Keratinocyte (primary cell): ENCODE measurements around the gene FMN1. TPM values are rescaled to one million over a fixed set of nuclear protein-coding genes. Genes with fewer than 3 reads are reported as not detected.

Experiments used
- DNase-seq: peaks from one replicate; pipeline ENCODE4 v3.0.0-alpha.2; 2011; ENCODE audit warnings: low read depth, missing footprints, low spot score
- FAIRE-seq: peaks from 2 replicates; lab custom pipeline; 2011; peaks lifted over from hg19 to GRCh38; lab: Jason Lieb, UNC
- H2AFZ ChIP-seq: 2 replicates; pipeline ENCODE4 v1.6.0; 2012; ENCODE audit warnings: low read length, control low read depth, inconsistent platforms; ENCODE audit not compliant: control insufficient read depth
- H3K27ac ChIP-seq: 2 replicates; pipeline ENCODE4 v1.5.1; 2011; ENCODE audit warnings: low read length; ENCODE audit not compliant: control insufficient read depth, insufficient read depth
- H3K27me3 ChIP-seq: 3 replicates; pipeline ENCODE4 v1.6.0; 2011; ENCODE audit warnings: low read length; ENCODE audit not compliant: control insufficient read depth, insufficient read depth; ENCODE audit errors: extremely low read depth
- H3K36me3 ChIP-seq, 2 experiments: 2 replicates in 1 of 2; 3 replicates in 1 of 2; pipeline ENCODE4 v1.5.1; 2011; ENCODE audit warnings: low read length in 2 of 2, mild to moderate bottlenecking in 1 of 2; ENCODE audit not compliant: control insufficient read depth in 2 of 2, insufficient read depth in 2 of 2; ENCODE audit errors: extremely low read depth in 1 of 2
- H3K4me1 ChIP-seq: 3 replicates; pipeline ENCODE4 v1.5.1; 2011; ENCODE audit warnings: low read length; ENCODE audit not compliant: control insufficient read depth, insufficient read depth; ENCODE audit errors: extremely low read depth
- H3K4me2 ChIP-seq: 3 replicates; pipeline ENCODE4 v1.6.0; 2011; ENCODE audit warnings: low read depth, low read length; ENCODE audit not compliant: control insufficient read depth, insufficient read depth; ENCODE audit errors: extremely low read depth
- H3K4me3 ChIP-seq, 3 experiments: fragments of 200-600 bp in 1 of 3; sonication (generic) in 1 of 3; 2 replicates in 2 of 3; 3 replicates in 1 of 3; pipeline ENCODE4 v1.5.1; 2011 to 2016; ENCODE audit warnings: low read length in 3 of 3, mild to moderate bottlenecking in 3 of 3, control low read depth in 2 of 3, inconsistent platforms in 1 of 3, low read depth in 1 of 3, mixed read lengths in 1 of 3, mixed run types in 1 of 3, moderate library complexity in 1 of 3; ENCODE audit not compliant: control insufficient read depth in 2 of 3, insufficient read depth in 2 of 3; ENCODE audit errors: extremely low read depth in 1 of 3
- H3K79me2 ChIP-seq: 2 replicates; pipeline ENCODE4 v1.6.0; 2012; ENCODE audit warnings: low read length; ENCODE audit not compliant: control insufficient read depth, insufficient read depth
- H3K9ac ChIP-seq: 3 replicates; pipeline ENCODE4 v1.6.0; 2011; ENCODE audit warnings: low read length; ENCODE audit not compliant: control insufficient read depth, insufficient read depth; ENCODE audit errors: extremely low read depth
- H3K9me1 ChIP-seq: 3 replicates; pipeline ENCODE4 v1.6.0; 2011; ENCODE audit warnings: low read length; ENCODE audit not compliant: control insufficient read depth, insufficient read depth; ENCODE audit errors: extremely low read depth
- H3K9me3 ChIP-seq: 2 replicates; pipeline ENCODE4 v1.5.1; 2012; ENCODE audit warnings: low read depth, low read length; ENCODE audit not compliant: control insufficient read depth
- H4K20me1 ChIP-seq: 3 replicates; pipeline ENCODE4 v1.6.0; 2011; ENCODE audit warnings: low read length; ENCODE audit not compliant: control insufficient read depth, insufficient read depth; ENCODE audit errors: extremely low read depth
- CTCF ChIP-seq, 3 experiments: IDR thresholded peaks in 1 of 3; conservative IDR thresholded peaks in 1 of 3; optimal IDR thresholded peaks in 1 of 3; 2 replicates in 2 of 3; 3 replicates in 1 of 3; pipeline versions ENCODE3 to v1.5.1; 2011; ENCODE audit warnings: low read length in 3 of 3, mild to moderate bottlenecking in 3 of 3, moderate library complexity in 2 of 3, control low read depth in 1 of 3, inconsistent platforms in 1 of 3; ENCODE audit not compliant: insufficient read depth in 2 of 3; ENCODE audit errors: extremely low read depth in 1 of 3
- EZH2 ChIP-seq: IDR thresholded peaks from one replicate; pipeline ENCODE4 v1.6.1; 2012; ENCODE audit warnings: inconsistent platforms, mild to moderate bottlenecking, low read length, moderate library complexity
- dilution Hi-C: fragments of 300-500 bp; cut with MboI; formaldehyde crosslinking; loops from one replicate; pipeline ENCODE4 v1.7.0; 2020; ENCODE audit warnings: low sequenced_read_pairs; ENCODE audit not compliant: extremely low pct_ligation_motif_present
- polyA plus RNA-seq, 5 experiments: library from polyadenylated mRNA; depleted of rRNA in 3 of 5; stranded (reverse) in 3 of 5; stranded (forward) in 1 of 5; unstranded in 1 of 5; fragments of >200 nt; gene quantifications; 1 replicate in 1 of 5; 2 replicates in 3 of 5; 3 replicates in 1 of 5; pipeline versions ENCODE4 v1.2.1 to v1.2.3, GENCODE V29; 2011 to 2012; ENCODE audit warnings: missing spikeins in 2 of 5, low read depth in 1 of 5, low replicate concordance in 1 of 5

FMN1 gene
- polyA plus RNA-seq, 1 donor (not counting 4 experiments of a cell fraction or from before 2014, with no cell fraction given) = 0.71 TPM

GRCh38 chr15:32818758-32819447, 375.6 kb downstream of the FMN1 start:
- Histone ChIP-seq H3K27me3 (no peaks in the 10 kb centered on the region), H4K20me1 (no peaks in the 10 kb centered on the region), H3K79me2 (no peaks in the 10 kb centered on the region), H3K4me1 (peaks cover 11% of the 10 kb centered on the region), H3K9me3 (no peaks in the 10 kb centered on the region), H3K9me1 (no peaks in the 10 kb centered on the region), H3K4me3 (no peak overlapping the region), H3K36me3 (no peaks in the 10 kb centered on the region), H3K27ac (no peak overlapping the region), H3K4me2 (peak overlapping the region; percentile 39), H3K9ac (no peak overlapping the region), H2AFZ (peak overlapping the region; percentile 8)
- TF ChIP-seq CTCF (optimal IDR thresholded peaks at IDR 0.05 in 1 of 3, IDR thresholded peaks at IDR 0.05 in 1 of 3, conservative IDR thresholded peaks at IDR 0.05 in 1 of 3; ENCODE audit: extremely low read depth in 1 of 3, insufficient read depth in 2 of 3, low read length in 3 of 3) (no peak), EZH2 (no peak)
- DNase-seq (no peak), FAIRE-seq (no peak)
- dilution Hi-C loops = no loop called here

GRCh38 chr15:32817577-32817976, 376.9 kb downstream of the FMN1 start:
- H3K9me1 ChIP-seq = no peaks in the 10 kb centered on the region
- no peaks in the 10 kb centered on the region for H3K79me2 ChIP-seq
- no peaks in the 10 kb centered on the region for H3K36me3 ChIP-seq
- H2AFZ ChIP-seq = no peak overlapping the region
- TF ChIP-seq CTCF (optimal IDR thresholded peaks at IDR 0.05 in 1 of 3, IDR thresholded peaks at IDR 0.05 in 1 of 3, conservative IDR thresholded peaks at IDR 0.05 in 1 of 3; ENCODE audit: extremely low read depth in 1 of 3, insufficient read depth in 2 of 3, low read length in 3 of 3) (no peak), EZH2 (no peak)
- no peak for FAIRE-seq
- no peaks in the 10 kb centered on the region for H4K20me1 ChIP-seq
- dilution Hi-C loops = no loop called here
- H3K27ac ChIP-seq = no peak overlapping the region
- H3K9ac ChIP-seq = no peak overlapping the region
- H3K27me3 ChIP-seq = no peaks in the 10 kb centered on the region
- H3K9me3 ChIP-seq = no peaks in the 10 kb centered on the region
- no peak overlapping the region for H3K4me3 ChIP-seq
- no peak overlapping the region for H3K4me2 ChIP-seq
- DNase-seq = no peak
- peaks cover 8% of the 10 kb centered on the region for H3K4me1 ChIP-seq
